ENCODE results near the gene MAP2K5. TPM values are rescaled to one million over a fixed set of nuclear protein-coding genes. Genes with fewer than 3 reads are reported as not detected.
"Not testable (repeated sequence)": the region's sequence is repeated elsewhere in the genome, so short reads cannot be mapped to it uniquely, and the experiment has no call there.

The MAP2K5 gene
- total RNA-seq, 1 donor from 2014 or later: 1.1 TPM

- no peak for TF ChIP-seq CTCF (IDR thresholded peaks at IDR 0.05)
- intact Hi-C loops (cut with DNase I): no loop called here
- no peak for DNase-seq (ENCODE audit: low spot score in 2 of 2)
- H3K4me3 ChIP-seq: no peak overlapping the region
- peaks cover 0 to 4% of the 10 kb centered on the region in 2 donors for H3K9me3 ChIP-seq
- H3K27ac ChIP-seq: no peak overlapping the region
- H3K27me3 ChIP-seq: no peaks in the 10 kb centered on the region
- H3K4me1 ChIP-seq: no peaks in the 10 kb centered on the region
- H3K36me3 ChIP-seq: peaks cover 4 to 23% of the 10 kb centered on the region in 2 donors
Measured at GRCh38 chr15:67660446-67660845, 117.9 kb downstream of the MAP2K5 start.

- Histone ChIP-seq H3K27ac (no peak overlapping the region), H3K9me3 (no peaks in the 10 kb centered on the region), H3K4me3 (no peak overlapping the region), H3K4me1 (no peaks in the 10 kb centered on the region), H3K27me3 (no peaks in the 10 kb centered on the region), H3K36me3 (peaks cover 3 to 18% of the 10 kb centered on the region in 2 donors)
- intact Hi-C loops (cut with DNase I): no loop called here
- DNase-seq (ENCODE audit: low spot score in 2 of 2): no peak
- no peak for TF ChIP-seq CTCF (IDR thresholded peaks at IDR 0.05)
Measured at GRCh38 chr15:67660874-67661606, 118.5 kb downstream of the MAP2K5 start.

- intact Hi-C loops (cut with DNase I): no loop called here
- Histone ChIP-seq H3K36me3 (no peaks in the 10 kb centered on the region), H3K9me3 (peaks cover 0 to 5% of the 10 kb centered on the region in 2 donors), H3K4me3 (no peak overlapping the region), H3K27me3 (no peaks in the 10 kb centered on the region), H3K27ac (no peak overlapping the region), H3K4me1 (no peaks in the 10 kb centered on the region)
- no peak for TF ChIP-seq CTCF (IDR thresholded peaks at IDR 0.05)
- DNase-seq (ENCODE audit: low spot score in 2 of 2): no peak
Measured at GRCh38 chr15:67670647-67671305, 128.3 kb downstream of the MAP2K5 start.

- H3K9me3 ChIP-seq; DNase-seq (ENCODE audit: low spot score in 2 of 2); H3K27me3 ChIP-seq; H3K27ac ChIP-seq; H3K4me3 ChIP-seq; H3K4me1 ChIP-seq; intact Hi-C loops (cut with DNase I); H3K36me3 ChIP-seq: not testable (repeated sequence)
Measured at GRCh38 chr15:67672834-67673233, 130.3 kb downstream of the MAP2K5 start.

GRCh38 chr15:67674983-67675382 is 132.5 kb downstream of the MAP2K5 start:
- TF ChIP-seq CTCF (IDR thresholded peaks at IDR 0.05): no peak
- no peak overlapping the region for H3K4me3 ChIP-seq
- no peak overlapping the region for H3K27ac ChIP-seq
- H3K4me1 ChIP-seq: no peaks in the 10 kb centered on the region
- intact Hi-C loops (cut with DNase I): no loop called here
- DNase-seq (ENCODE audit: low spot score in 2 of 2): no peak
- peaks cover 0 to 5% of the 10 kb centered on the region in 2 donors for H3K9me3 ChIP-seq
- no peaks in the 10 kb centered on the region for H3K36me3 ChIP-seq
- no peaks in the 10 kb centered on the region for H3K27me3 ChIP-seq

GRCh38 chr15:67678089-67678488 is 135.6 kb downstream of the MAP2K5 start:
- Histone ChIP-seq H3K36me3 (no peaks in the 10 kb centered on the region), H3K27me3 (no peaks in the 10 kb centered on the region), H3K9me3 (peaks cover 0 to 2% of the 10 kb centered on the region in 2 donors), H3K27ac (no peak overlapping the region), H3K4me3 (no peak overlapping the region), H3K4me1 (no peaks in the 10 kb centered on the region)
- DNase-seq (ENCODE audit: low spot score in 2 of 2): no peak
- TF ChIP-seq CTCF (IDR thresholded peaks at IDR 0.05): no peak
- intact Hi-C loops (cut with DNase I): no loop called here

Measured in ascending aorta (tissue), 2 donors.